ENCODE results near the gene MS4A7. TPM values are rescaled to one million over a fixed set of nuclear protein-coding genes. Genes with fewer than 3 reads are reported as not detected.

MS4A7 gene
- total RNA-seq, 2 experiments from 2014 or later = not detected

DNA sequence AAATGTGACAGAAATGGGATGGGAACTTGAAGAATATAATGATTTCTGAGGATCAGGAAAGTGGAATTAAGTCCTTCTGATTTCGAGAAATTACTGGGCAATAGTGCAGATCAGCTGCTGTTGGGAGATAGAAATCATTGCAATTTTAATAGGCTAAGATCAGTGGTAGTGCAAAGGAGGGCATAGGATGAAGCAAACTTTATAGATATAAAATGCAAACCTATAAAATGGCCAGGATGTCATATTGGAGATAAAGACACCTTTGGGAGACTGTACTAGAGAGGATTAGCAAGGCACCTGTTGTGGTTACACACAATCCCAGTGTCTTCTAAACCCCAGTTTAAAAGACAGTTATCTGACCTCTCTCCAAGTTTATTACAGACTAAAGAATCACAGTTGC lies 6.5 kb upstream of the MS4A7 start:
- CTCF ChIA-PET = no interaction called here

GRCh38 chr11:60372767-60373166 lies 5.6 kb upstream of the MS4A7 start:
- ChIA-PET CTCF (interaction anchor here (1.3 kb wide), 1 partner anchor 10 kb away, joined by 4 read pairs; no protein-coding TSS in a partner anchor), POLR2A (no interaction called here)
- H3K4me3 Mint-ChIP-seq = no peak overlapping the region
- no peak for DNase-seq
- H3K27me3 Mint-ChIP-seq (ENCODE audit: low read depth) = peaks cover 12% of the 10 kb centered on the region
- H3K36me3 Mint-ChIP-seq (ENCODE audit: low read depth) = no peaks in the 10 kb centered on the region
- ATAC-seq = no peak
- H3K9me3 Mint-ChIP-seq (ENCODE audit: insufficient read depth) = no peaks in the 10 kb centered on the region
- peaks cover 2% of the 10 kb centered on the region for H3K4me1 Mint-ChIP-seq (ENCODE audit: low read depth)
- H3K27ac Mint-ChIP-seq = no peak overlapping the region

More for the DNA sequence above, 6.5 kb upstream of the MS4A7 start:
- no peak overlapping the region for H3K4me3 Mint-ChIP-seq
- H3K4me1 Mint-ChIP-seq (ENCODE audit: low read depth) = no peaks in the 10 kb centered on the region
- no peaks in the 10 kb centered on the region for H3K36me3 Mint-ChIP-seq (ENCODE audit: low read depth)
- POLR2A ChIA-PET = no interaction called here
- no peak for ATAC-seq
- peaks cover 12% of the 10 kb centered on the region for H3K27me3 Mint-ChIP-seq (ENCODE audit: low read depth)
- H3K27ac Mint-ChIP-seq = no peak overlapping the region
- DNase-seq = no peak
- H3K9me3 Mint-ChIP-seq (ENCODE audit: insufficient read depth) = no peaks in the 10 kb centered on the region

- H3K4me3 Mint-ChIP-seq = no peak overlapping the region
- H3K27ac Mint-ChIP-seq = no peak overlapping the region
- H3K36me3 Mint-ChIP-seq (ENCODE audit: low read depth) = no peaks in the 10 kb centered on the region
- peaks cover 16% of the 10 kb centered on the region for H3K27me3 Mint-ChIP-seq (ENCODE audit: low read depth)
- peaks cover 11% of the 10 kb centered on the region for H3K4me1 Mint-ChIP-seq (ENCODE audit: low read depth)
- ATAC-seq (no peak), DNase-seq (no peak)
- H3K9me3 Mint-ChIP-seq (ENCODE audit: insufficient read depth) = no peaks in the 10 kb centered on the region
- ChIA-PET CTCF (no interaction called here), POLR2A (no interaction called here)
These were observed 3.0 kb upstream of the MS4A7 start for GRCh38 chr11:60375316-60375715.

DNA sequence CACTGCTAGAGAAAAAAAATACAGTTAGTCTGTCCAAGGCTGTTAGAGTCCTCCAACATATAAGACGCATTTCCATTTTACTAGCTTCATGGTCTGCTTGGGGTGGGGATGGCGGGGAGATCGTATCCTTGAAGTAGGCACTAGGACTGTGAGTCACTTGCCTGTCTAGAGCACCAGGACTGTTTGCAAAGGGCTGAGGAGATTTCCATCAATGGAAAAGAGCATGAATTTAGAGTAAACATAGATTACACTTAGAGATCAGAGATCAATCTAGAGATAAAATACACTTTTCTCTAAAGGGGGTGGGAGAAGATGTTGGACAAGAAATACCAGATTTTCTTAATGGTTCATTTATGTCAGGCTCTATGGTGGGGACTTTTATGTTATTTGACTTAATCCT lies 1.7 kb upstream of the MS4A7 start:
- no peak overlapping the region for H3K27ac Mint-ChIP-seq
- POLR2A ChIA-PET = no interaction called here
- H3K36me3 Mint-ChIP-seq (ENCODE audit: low read depth) = no peaks in the 10 kb centered on the region
- no peak overlapping the region for H3K4me3 Mint-ChIP-seq
- CTCF ChIA-PET = no interaction called here
- no peak for DNase-seq
- ATAC-seq = no peak
- H3K9me3 Mint-ChIP-seq (ENCODE audit: insufficient read depth) = no peaks in the 10 kb centered on the region
- H3K27me3 Mint-ChIP-seq (ENCODE audit: low read depth) = peaks cover 10% of the 10 kb centered on the region
- H3K4me1 Mint-ChIP-seq (ENCODE audit: low read depth) = peaks cover 11% of the 10 kb centered on the region

GRCh38 chr11:60377401-60378136 lies 763 bp upstream of the MS4A7 start:
- Mint-ChIP-seq H3K27ac (no peak overlapping the region), H3K4me1 (ENCODE audit: low read depth) (peaks cover 11% of the 10 kb centered on the region), H3K4me3 (no peak overlapping the region), H3K9me3 (ENCODE audit: insufficient read depth) (no peaks in the 10 kb centered on the region), H3K27me3 (ENCODE audit: low read depth) (peaks cover 10% of the 10 kb centered on the region), H3K36me3 (ENCODE audit: low read depth) (no peaks in the 10 kb centered on the region)
- ATAC-seq (no peak), DNase-seq (no peak)
- ChIA-PET CTCF (interaction anchor here (1.1 kb wide), 1 partner anchor 14 kb away, joined by 3 read pairs; no protein-coding TSS in a partner anchor), POLR2A (no interaction called here)

DNA sequence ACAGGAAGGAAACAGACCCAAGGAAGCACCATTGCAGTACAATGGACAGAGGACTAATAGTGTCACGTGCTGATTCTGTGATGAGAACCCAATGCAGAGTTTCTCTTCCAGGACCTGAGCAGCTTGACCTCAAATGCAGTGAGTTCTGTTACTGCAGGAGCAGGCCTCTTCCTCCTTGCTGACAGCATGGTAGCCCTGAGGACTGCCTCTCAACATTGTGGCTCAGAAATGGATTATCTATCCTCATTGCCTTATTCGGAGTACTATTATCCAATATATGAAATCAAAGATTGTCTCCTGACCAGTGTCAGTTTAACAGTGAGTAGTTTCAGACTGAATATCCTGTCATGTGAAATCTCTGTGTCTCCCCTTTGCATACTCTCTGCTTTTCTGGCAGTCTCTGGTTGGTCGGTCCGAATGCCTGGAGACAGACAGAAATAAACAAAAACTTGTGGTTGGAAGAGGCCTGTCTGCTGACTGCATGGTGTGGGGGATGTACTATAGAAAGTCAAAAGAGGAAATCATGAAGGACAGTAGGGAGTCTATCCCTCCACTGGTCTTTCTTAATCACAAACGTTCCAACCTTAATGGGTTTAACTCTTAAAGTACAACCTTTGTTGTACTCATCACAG lies 11.1 kb downstream of the MS4A7 start:
- DNase-seq (no peak), ATAC-seq (no peak)
- H3K9me3 Mint-ChIP-seq (ENCODE audit: insufficient read depth) = no peaks in the 10 kb centered on the region
- POLR2A ChIA-PET = no interaction called here
- H3K27ac Mint-ChIP-seq = no peak overlapping the region
- H3K36me3 Mint-ChIP-seq (ENCODE audit: low read depth) = no peaks in the 10 kb centered on the region
- H3K4me3 Mint-ChIP-seq = no peak overlapping the region
- no peaks in the 10 kb centered on the region for H3K4me1 Mint-ChIP-seq (ENCODE audit: low read depth)
- no peaks in the 10 kb centered on the region for H3K27me3 Mint-ChIP-seq (ENCODE audit: low read depth)
- CTCF ChIA-PET = no interaction called here

GRCh38 chr11:60390419-60390818 lies 12.1 kb downstream of the MS4A7 start:
- Mint-ChIP-seq H3K4me3 (no peak overlapping the region), H3K27ac (no peak overlapping the region), H3K36me3 (ENCODE audit: low read depth) (no peaks in the 10 kb centered on the region), H3K9me3 (ENCODE audit: insufficient read depth) (no peaks in the 10 kb centered on the region), H3K27me3 (ENCODE audit: low read depth) (no peaks in the 10 kb centered on the region), H3K4me1 (ENCODE audit: low read depth) (no peaks in the 10 kb centered on the region)
- ATAC-seq = no peak
- POLR2A ChIA-PET = no interaction called here
- DNase-seq = no peak
- CTCF ChIA-PET = no interaction called here

DNA sequence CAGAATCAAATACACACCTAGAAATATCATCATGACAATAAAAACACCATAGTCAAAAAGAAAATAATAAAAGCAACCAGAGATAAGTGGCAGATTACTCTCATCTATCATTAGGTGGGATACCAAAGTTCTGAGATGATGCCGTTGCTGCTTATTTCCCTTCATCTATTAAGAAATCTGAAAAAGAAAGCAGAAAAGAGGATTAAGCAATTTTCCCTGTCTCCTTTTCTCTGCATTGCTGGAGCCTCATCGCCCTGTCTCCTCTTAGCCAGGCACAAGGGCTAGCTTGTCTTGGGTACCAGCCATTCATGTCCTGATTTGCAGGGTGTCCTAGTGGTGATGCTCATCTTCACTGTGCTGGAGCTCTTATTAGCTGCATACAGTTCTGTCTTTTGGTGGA lies 14.0 kb downstream of the MS4A7 start:
- DNase-seq (no peak), ATAC-seq (no peak)
- Mint-ChIP-seq H3K27ac (no peak overlapping the region), H3K9me3 (ENCODE audit: insufficient read depth) (no peaks in the 10 kb centered on the region), H3K36me3 (ENCODE audit: low read depth) (no peaks in the 10 kb centered on the region), H3K27me3 (ENCODE audit: low read depth) (no peaks in the 10 kb centered on the region), H3K4me3 (no peak overlapping the region), H3K4me1 (ENCODE audit: low read depth) (peaks cover 2% of the 10 kb centered on the region)
- CTCF ChIA-PET = no interaction called here
- POLR2A ChIA-PET = no interaction called here

DNA sequence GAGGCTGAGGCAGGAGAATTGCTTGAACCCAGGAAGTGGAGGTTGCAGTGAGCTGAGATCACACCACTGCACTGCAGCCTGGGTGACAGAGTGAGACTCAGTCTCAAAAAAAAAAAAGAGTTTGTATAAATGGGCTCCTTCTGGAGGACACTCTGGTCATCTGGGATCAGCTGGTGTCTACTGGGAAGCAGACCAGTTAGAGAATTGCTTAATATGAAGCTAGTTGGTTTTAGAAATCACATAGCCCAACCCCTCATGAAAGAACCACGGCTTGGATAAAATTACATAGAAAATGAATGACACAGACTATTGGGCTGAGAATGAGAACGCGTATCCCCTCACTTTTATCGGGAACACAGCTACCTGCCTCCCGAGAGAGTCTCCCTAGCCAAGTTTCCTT lies 14.7 kb downstream of the MS4A7 start:
- ChIA-PET CTCF (no interaction called here), POLR2A (no interaction called here)
- DNase-seq = no peak
- Mint-ChIP-seq H3K27ac (no peak overlapping the region), H3K4me1 (ENCODE audit: low read depth) (peaks cover 2% of the 10 kb centered on the region), H3K27me3 (ENCODE audit: low read depth) (no peaks in the 10 kb centered on the region), H3K4me3 (no peak overlapping the region), H3K36me3 (ENCODE audit: low read depth) (no peaks in the 10 kb centered on the region), H3K9me3 (ENCODE audit: insufficient read depth) (no peaks in the 10 kb centered on the region)
- no peak for ATAC-seq

DNA sequence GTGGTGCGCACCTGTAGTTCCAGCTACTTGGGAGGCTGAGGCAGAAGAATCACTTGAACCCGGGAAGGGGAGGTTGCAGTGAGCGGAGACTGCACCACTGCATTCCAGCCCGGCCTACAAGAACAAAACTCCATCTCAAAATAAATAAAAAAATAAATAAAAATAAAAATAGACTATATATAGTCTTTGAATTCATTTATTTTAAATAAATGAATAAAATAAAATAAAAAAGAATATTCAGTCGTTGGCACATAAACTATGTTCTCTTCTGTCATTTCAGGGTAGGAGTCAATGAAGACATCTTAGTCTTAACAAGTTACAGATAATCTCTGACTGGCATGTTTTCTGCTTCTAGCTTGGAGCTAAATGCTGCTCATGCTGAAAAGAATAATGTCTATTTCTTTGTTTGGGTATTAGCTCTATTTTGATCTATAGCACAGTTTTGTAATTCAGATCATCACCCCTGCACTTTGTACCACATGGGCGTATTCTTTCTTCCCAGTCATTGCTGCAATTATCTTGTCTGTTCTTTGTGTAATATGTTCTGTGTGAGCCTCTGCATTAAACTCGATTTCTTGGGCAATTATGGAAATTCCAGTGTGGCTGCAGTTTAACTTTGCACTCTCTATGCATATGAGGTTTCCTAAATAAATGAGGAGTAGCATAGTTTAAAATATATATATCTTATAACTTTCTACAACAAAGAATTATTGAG lies 16.5 kb downstream of the MS4A7 start:
- ATAC-seq = no peak
- ChIA-PET POLR2A (no interaction called here), CTCF (no interaction called here)
- Mint-ChIP-seq H3K27me3 (ENCODE audit: low read depth) (no peaks in the 10 kb centered on the region), H3K27ac (no peak overlapping the region), H3K4me1 (ENCODE audit: low read depth) (peaks cover 2% of the 10 kb centered on the region), H3K36me3 (ENCODE audit: low read depth) (no peaks in the 10 kb centered on the region), H3K9me3 (ENCODE audit: insufficient read depth) (no peaks in the 10 kb centered on the region), H3K4me3 (no peak overlapping the region)
- DNase-seq = no peak

GRCh38 chr11:60396382-60396781 lies 18.1 kb downstream of the MS4A7 start, which contains the start of gene MS4A14:
MS4A14 (plus strand) TSS chr11:60396459; CDS start chr11:60396579, 120 bp downstream.
- Mint-ChIP-seq H3K36me3 (ENCODE audit: low read depth) (no peaks in the 10 kb centered on the region), H3K27me3 (ENCODE audit: low read depth) (peaks cover 3% of the 10 kb centered on the region), H3K27ac (no peak within 1 kb of the TSS), H3K4me3 (no peak within 1 kb of the TSS), H3K4me1 (ENCODE audit: low read depth) (peaks cover 2% of the 10 kb centered on the region), H3K9me3 (ENCODE audit: insufficient read depth) (no peaks in the 10 kb centered on the region)
- POLR2A ChIA-PET = no interaction called here
- CTCF ChIA-PET = no interaction called here
- DNase-seq (no peak), ATAC-seq (no peak)

- CTCF ChIA-PET = no interaction called here
These were observed 18.5 kb downstream of the MS4A7 start for GRCh38 chr11:60396799-60397198.

More at GRCh38 chr11:60396799-60397198, 18.5 kb downstream of the MS4A7 start:
- H3K36me3 Mint-ChIP-seq (ENCODE audit: low read depth) = no peaks in the 10 kb centered on the region
- no peak overlapping the region for H3K4me3 Mint-ChIP-seq
- no peak overlapping the region for H3K27ac Mint-ChIP-seq
- POLR2A ChIA-PET = no interaction called here
- H3K4me1 Mint-ChIP-seq (ENCODE audit: low read depth) = peaks cover 2% of the 10 kb centered on the region
- ATAC-seq (no peak), DNase-seq (no peak)
- peaks cover 5% of the 10 kb centered on the region for H3K27me3 Mint-ChIP-seq (ENCODE audit: low read depth)
- H3K9me3 Mint-ChIP-seq (ENCODE audit: insufficient read depth) = no peaks in the 10 kb centered on the region

All from activated CD8-positive, alpha-beta T cell treated with anti-CD3 and anti-CD28 coated beads, Interleukin-2, amount 10 ng/mL, durations not matched to agents 7 days and 5 days (primary cell).